ENCODE measurements around the gene SRGAP3.

SRGAP3 gene

DNA sequence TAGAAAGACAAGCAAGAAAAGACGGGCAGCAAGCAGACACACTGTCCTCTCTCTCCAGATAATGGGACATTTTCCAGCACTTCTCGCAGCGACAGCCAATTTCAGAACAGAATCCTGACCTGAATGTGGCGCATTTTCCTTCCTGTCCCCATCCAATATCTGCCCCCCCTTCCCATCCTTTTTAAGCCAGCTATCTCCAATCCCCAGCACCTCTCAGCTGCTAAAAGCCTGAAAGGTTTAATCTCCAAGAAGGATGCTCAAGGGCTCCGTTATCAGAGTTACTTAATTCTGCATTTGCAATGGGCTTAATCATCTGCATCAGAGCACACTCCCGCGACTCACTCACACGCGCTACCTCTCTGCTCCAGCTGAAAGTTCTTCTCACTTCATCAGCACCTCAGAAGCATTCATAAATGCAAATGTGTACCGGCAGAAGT, 50.5 kb downstream of the SRGAP3 start:
- DNase-seq, result no peak

DNA sequence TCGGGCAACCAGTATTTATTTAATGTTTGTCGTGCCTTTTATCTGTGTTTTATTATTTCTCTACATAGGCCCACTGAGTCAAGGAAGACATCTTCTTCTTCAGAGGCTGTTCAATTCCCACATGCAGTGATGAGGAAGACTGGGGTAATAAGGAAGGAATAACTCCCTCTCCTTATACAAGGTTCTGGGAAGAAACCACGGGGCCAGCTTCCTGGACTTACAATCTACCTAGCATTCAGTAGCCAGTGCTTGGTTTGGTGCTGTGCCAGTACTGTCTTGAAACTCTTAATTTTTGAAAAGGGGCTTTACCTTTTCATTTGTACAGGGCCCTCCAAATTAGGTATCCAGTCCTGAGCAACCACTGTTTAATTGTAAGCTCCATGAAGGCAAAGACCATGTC, 51.2 kb downstream of the SRGAP3 start:
- no peak for DNase-seq

DNA sequence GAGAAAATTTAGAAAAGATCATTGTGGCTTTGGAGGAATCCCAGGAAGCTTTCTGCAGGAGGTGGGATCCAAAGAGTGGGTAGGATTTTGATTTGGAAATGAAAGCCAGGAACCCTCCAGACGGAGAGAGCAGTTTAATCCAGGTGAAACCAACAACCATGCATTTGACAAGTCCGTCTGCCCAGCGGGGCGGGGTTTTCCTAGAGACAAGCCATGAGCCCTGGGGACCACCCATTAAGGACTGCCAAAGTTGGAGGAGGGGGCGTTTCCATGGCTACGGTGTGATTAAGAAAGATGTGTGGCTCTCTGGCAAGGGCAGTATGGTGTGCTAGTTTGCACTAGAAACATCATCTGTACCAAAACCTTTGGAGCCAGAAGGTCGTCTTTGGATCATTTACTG, 53.4 kb downstream of the SRGAP3 start:
- no peak for DNase-seq

DNA sequence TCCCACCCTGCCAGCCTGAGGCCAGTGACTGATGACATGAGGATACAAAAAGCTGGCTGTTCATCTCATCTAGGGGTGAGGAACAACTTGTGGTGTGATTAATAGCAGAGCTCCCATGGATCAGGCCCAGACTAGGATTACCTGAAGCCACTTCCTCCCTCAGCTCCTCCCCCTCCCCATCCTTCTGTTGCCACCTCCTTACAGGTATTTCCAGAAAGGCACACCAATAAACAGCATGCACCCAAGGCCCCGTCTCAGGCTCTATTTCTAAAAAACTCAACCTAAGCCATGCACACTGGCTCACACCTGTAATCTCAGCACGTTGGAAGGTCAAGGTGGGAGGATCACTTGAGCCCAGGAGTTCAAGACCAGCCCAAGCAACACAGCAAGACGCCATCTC, 54.1 kb downstream of the SRGAP3 start:
- no peak for DNase-seq

DNA sequence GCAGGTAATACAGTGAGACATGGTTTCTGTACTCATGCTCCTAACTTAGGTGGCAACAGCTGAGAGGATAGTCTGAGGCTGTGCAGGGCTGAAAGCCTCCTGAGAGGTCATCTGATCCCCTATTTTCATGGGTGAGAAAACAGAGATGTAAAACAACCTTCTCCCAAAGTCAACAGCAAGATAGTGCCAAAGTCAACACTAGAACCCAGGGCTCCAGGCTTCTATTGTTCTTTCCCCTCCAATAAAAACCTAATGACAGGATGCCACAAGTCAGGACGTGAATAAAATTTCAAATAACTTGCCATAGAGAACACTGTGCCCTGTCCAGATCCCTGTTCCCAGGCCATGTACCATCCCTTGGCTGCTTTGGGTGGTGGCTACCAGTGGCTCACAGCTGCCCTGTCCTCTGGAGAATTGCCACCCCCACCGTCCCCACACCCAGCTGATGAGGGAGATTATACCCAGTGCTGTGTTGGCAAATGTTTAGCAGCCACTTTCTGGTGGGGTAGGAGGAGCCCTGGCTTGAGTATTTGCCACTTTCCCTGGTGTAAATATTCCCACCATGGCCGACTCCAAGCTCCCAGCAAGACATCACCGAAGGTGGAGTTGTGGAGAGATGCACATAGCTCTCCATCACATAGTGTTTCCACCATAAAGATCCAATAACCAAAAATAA, 54.8 kb downstream of the SRGAP3 start:
- no peak for DNase-seq

DNA sequence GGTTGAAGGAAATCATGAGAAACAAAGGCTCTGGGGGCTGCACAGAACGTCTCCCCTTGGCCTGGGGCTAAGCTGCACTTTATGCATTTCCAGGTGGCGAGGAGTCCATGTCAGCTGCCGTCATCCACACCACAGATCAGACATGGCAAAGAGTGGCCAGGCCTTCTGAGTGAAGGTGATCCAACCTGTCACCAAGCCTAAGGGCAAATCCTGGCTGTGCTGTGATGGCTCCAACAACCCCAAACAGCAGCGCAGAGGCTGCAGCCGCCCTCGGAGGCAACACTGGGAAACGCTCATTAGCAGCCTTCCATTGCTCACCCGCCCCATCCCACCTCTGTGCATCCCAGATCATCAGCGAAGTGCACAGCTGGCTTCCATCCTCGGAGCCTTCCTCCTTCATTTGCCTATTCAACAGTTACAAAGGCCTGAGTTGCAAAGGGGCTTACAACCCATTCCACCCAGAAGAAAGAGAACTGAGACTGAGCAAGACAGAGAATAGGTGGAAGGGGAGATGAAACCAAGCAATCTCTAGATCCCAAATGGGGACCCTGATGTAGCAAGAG, 55.7 kb downstream of the SRGAP3 start:
- no peak for DNase-seq

DNA sequence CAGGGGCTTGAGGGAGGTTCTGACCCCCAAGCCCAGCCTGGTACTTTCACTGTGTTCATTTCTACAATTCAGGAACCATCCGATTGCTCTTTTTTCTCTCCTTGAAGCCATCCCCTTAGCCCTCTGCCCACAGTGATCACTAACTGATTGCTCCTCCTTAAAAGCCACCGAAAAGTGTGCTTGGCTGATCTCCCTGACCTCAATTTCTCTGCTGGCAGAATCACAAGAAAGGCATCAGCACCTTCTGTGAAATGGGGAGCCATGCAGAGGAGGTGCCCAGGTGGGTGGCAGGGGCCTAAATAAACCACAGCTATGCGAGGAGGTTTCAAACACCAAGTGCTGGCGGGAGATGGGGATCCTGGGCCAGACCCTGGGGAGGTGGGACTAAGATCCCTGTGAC, 56.2 kb downstream of the SRGAP3 start:
- no peak for DNase-seq

DNA sequence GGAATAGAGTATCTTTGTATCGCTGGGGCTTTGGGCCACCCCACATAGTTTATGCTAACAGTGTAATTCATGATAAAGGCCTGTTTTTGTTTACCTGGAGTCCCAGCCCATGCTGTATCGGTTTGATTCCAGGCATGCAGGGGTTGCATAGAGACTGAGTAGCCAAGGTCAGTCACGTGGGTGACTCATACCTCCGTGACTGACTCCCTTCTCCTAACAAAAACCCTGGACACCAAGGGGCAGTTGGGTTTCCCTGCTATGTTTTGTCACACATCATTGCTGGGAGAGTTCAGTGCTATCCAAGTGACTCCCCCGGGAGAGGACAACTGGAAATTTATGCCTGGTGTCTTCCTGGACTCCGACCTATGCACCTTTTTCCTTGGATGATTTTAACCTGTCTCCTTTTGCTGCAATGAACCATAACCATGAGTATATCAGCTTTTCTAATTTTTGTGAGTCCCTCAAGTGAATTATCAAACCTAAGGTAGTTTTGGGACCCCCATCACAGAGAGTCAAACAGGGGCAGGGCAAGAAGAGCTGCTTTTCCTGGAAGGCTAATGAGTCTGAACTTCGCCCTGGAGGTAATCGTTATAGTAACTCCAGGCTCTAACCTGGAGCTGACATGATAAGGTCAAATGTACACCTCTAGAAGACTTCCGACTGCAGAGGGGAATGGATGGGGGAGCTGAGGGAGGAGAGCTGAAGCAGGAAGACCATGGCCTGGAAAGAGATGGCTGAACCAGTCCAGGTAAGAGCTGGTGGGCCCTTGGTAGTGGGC, 57.0 kb downstream of the SRGAP3 start:
- no peak for DNase-seq

DNA sequence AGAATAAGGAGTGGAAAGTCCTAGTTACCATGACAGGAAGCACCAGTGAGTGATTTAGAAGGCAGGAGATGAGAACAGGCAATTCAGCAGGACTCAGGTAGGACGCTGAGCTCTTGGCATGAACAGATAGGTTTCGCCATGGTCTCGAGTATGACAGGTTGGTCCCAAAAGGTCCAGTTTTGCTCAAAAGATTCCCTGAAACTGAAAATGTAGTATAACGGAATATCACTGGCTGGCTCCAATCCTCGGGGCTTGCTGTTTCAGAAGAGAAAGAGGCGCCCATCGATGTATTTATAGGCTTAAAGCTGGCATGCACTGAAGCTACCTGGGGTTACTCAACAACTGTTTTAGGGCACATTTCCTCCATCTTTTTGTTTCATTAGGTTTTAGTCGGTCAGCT, 59.2 kb downstream of the SRGAP3 start:
- no peak for DNase-seq

DNA sequence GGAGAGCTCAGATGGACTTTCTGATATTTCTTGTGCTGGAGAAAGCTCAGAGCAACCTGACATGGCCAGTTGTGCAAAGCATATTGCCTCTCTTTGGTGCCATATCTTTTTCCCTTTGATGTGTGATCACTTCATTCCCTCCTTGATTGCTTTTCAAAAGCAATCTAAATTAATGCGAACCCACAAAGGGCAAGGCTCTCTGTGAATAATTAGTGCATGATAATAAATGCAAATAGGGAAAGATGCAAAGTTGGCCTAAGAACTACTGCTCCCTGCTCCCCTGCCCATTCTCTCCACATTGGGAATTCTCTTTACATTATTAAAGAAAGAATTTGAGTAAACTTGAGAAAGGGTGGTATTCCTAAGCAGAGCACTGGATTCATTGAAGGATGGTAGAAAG, 60.9 kb downstream of the SRGAP3 start:
- DNase-seq, result no peak

DNA sequence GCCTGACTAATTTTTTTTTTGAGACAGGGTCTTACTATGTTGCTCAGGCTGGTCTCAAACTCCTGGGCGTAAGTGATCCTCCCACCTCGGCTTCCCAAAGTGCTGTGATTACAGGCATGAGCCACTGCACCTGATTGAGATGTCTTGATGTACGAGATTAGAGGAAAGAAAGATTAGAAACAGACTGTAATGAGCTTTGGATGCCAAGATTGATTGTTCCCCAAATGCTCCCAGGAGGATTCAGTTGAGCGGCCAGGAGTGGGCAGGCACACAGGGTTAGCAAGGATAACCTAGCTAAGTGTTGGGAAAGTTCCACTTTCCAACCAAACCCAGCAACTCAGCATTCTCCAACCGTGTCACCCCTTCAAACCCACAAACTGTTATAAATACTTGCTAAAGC, 63.7 kb downstream of the SRGAP3 start:
- DNase-seq, result no peak

DNA sequence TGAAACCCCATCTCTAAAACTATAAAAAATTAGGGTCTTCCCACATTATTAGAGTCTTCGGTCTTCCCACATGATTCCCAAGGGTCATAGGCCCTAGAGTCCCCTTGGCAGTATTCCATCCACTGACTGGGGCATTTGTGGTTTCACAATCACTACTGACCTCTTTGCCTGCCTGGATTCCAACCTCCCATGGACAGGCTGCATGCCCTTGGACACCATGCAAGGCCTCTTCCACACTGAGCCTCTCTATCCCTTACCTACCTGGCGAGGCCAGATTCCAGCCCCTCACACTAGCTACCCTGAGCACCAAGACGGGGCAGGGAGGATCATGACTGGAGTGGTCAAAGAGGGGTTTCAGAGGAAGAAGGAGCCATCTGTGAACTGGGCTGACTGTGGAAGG, 64.4 kb downstream of the SRGAP3 start:
- DNase-seq, result no peak

DNA sequence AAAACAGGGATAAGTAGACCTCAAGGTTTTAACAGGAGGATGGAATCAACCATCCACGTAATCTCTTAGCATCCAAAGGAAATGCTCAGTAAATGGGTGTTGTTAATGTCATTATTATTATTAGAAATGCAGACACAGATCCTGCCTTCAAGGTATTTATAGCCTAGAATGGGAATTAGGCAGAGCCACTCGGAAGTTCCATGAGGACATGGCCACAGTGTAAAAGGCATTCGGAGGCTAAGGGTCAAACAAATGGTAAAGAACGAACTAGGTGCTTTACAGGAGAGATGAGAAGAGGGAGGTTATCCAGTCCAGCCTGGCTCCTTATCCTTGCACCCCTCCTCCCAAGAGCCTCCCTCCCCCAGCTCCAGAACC, 65.0 kb downstream of the SRGAP3 start:
- DNase-seq, result no peak

DNA sequence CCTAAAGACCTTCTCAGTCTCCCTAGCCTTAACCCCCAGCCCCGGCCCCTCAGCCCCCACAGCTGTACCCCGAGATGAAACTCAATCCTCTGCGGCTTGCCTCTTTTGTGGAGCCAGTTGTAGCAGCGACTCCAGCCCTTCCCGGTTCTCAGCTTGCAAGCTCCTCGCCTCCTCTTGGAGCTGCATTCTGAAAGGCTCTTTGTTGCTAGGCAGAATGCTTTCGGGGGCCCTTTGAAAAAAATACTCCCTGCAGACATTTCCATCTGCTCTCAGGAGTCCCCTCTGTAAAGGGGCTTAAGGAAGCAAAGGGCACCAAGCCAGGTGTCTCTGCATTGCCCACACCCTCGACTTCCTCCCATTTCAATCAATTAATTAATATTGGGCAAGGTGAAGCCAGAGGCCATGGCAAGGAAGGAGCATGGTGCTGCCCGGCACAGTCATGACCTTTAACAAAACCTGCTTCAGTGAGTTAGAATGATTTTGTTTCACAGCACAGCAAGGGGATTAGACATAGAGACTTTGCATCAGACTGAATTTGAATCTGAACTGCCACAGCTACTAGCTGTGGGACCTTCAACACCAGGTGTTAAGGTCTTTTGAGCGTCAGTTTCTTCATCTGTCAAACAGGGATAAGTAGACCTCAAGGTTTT, 65.5 kb downstream of the SRGAP3 start:
- DNase-seq, result no peak

DNA sequence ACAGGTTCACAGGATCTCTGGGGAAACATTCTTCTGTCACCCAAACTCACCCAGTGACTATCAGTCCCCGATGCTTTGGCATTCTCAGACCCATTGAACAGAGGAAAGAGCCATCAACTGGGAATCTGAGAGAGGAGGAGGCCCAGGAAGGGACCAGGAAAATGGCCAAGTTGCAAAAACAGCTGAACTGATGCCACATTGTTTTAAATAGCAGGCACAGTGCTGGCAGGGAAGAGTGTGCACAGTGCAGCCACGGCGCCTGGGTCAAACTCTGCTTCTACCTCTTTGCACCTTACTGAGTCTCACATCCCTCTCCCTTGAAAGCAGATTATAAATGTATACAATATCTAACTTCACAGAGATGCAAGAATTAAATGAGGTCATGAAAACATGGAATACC, 66.4 kb downstream of the SRGAP3 start:
- no peak for DNase-seq

DNA sequence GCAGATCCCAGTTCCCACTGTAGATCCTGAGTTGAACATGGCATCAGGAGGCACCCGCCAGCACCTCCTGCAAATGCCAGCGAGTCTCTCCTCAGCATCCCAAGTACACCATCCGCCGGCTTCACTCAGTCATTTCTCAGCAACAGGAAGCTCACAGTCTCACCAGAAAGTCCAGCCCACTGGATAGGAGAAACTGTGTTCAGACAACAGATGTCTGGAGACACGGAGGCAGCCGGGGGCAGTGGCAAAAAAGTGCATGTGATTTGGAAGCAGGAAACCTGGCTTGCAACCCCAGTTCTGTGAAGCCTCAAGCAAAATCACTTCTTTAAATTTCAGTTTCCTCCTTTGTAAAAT, 68.7 kb downstream of the SRGAP3 start:
- no peak for DNase-seq

DNA sequence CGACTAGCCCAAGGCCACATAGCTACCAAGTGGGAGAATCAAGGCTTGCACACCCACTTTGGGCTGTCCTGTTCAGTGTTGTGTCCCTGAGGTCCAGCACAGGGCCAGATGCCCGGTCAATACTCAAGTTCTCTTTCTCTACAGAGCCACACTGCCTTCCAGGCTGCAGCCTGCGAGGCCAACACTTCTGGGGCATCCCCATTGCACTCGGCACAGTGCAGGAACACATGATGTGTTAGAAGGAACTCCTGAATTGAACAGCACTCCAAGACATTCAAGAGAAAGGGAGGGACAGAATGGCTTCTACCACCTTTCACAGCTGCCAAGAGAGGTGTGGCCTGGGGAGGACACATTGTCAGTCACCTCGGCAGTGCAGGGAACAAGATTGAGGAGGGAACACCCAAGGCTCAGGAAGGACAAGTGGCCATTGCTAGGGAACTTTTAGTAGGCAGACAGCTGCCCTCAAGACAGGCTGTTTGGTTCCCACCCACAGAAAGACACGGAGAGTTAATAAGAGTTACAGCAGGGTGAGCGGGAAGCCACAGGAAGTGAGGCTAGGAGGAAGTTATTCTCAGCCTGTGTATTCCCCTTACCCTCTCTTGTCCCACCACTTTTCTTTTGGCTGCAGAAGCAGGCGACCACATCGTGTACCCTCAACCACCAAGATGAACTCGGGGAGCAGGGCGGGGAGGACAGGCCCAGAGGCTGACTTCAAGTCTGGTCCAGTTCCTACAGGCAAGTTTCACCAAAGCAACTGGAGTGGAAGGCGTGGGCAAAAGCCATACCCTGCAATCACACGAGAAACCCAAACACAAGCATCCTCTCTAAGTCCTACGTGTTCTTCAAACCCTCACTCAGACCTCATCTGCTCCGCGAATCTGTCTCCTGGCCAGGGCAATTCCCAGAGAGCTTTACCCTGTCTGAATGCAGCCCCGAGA, 69.4 kb downstream of the SRGAP3 start:
- DNase-seq, result no peak

DNA sequence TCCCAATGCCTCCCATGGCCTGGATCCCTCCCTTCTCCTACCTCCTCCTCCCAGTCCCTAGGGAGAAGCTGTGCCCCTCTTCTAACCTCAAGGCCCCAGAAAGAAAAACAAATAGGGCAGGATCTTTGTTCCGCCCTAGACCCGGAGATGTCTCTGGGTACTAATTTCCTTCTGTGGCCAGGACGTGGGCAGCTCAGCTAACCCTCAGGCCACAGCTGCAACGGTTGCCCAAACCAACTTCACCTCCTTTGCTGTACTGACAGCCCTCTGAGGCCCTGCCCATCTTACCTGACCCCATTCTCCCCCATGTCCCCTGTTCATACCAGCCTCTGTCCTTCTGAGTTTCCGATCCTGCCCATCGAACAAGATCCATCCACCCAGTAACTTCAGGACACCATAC, 70.7 kb downstream of the SRGAP3 start:
- no peak for DNase-seq

DNA sequence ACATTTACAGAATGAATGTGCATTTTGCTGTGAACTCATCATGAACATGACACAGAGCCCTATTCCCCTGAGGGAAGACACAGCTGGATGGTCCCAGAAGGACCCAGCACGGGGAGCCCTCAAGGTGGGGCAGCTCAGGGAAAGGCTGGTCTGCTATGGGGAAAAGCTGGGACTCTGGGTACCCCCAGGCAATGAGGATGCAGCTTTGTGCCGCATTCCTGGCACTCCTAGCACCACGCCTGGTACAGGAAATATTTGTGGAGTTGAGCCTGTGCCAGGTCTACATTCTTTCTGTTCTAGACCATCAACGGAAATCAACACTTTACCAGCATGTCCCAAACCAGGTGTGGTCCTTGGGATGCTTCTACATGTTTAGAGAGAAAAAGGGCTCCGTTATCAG, 74.0 kb downstream of the SRGAP3 start:
- no peak for DNase-seq

DNA sequence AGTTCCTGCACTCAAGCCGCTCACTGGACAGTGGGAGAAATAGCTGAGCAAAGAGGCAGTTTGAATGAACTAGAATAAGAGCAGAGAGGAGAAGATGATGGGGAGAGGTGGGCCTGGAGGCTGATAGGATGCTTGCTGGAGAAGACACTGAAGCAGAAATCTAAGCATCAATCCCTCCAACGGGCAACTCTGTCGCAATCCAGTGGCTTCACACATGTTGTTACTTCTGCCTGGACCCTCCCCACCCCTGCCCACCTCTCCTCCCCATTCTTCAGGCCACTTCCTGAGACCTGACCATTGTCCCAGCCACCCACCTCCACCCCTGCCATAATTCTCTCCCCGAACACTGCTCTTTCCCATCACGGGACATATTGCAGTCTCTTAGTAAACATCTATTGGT, 76.0 kb downstream of the SRGAP3 start:
- DNase-seq, result no peak

DNA sequence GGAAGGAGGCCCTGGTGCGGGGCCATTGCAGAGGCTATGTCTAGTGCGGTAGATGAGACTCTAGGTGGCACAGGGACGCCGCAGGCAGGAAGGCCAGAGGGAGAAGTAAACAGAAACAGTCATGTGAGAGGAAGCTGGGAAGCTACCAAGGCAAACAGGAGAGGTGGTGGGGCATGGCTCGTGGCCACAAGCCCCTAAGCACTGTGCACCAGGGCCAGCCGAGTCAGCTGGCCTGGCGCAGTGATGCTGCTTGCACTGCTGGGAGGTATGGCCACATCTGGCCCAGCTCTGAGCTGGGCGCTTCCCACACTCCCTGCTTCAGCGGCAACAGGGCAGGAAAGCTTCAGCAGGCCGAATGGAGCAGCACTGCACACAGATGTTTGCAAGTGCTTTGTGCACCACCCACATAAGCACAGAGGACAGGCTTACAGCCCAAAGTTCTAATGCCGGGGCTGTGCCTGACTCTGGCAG, 76.6 kb downstream of the SRGAP3 start:
- DNase-seq, result no peak

DNA sequence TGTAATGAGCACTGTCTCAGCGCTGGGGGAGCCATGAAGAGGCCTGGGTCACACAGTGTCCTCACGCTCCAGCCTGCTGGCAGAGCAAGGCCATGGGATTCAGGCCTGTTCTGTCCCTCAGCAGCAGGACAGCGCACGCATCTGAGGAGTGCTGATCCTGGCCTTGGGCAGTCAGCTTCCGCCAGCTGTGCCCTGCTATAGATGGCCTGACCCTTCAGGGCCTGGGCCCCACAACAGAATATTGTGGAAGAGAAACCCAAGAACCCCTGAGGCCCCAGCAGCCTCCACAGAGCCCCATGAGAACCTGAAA, 78.6 kb downstream of the SRGAP3 start:
- DNase-seq, result no peak

Data from cortex of kidney (tissue), 1 donor.